Measurements from ENCODE around the gene MPP7.

Gene MPP7

GRCh38 chr10:28269842-28270456 is 32.9 kb downstream of the MPP7 start:
- peak; percentile 15 for DNase-seq (ENCODE audit: low read depth, low spot score)

- DNase-seq (ENCODE audit: low read depth, low spot score) = no peak
These were observed 36.2 kb downstream of the MPP7 start for GRCh38 chr10:28266449-28267224.

GRCh38 chr10:28263136-28263857 is 39.6 kb downstream of the MPP7 start:
- no peak for DNase-seq (ENCODE audit: low read depth, low spot score)

GRCh38 chr10:28256776-28257175 is 46.1 kb downstream of the MPP7 start:
- no peak for DNase-seq (ENCODE audit: low read depth, low spot score)

GRCh38 chr10:28254290-28254985 is 48.4 kb downstream of the MPP7 start:
- DNase-seq (ENCODE audit: low read depth, low spot score) = no peak

- DNase-seq (ENCODE audit: low read depth, low spot score) = no peak
These were observed 49.6 kb downstream of the MPP7 start for GRCh38 chr10:28253169-28253785.
